HepG2 (cell line): Measurements from ENCODE around the gene SLC26A9. TPM values are rescaled to one million over a fixed set of nuclear protein-coding genes. Genes with fewer than 3 reads are reported as not detected.
A peak's percentile ranks its signal among the peaks of the same experiment; 100 is the strongest.

Experiments used
- ATAC-seq: fragments of 200-7000 bp; cut with Tn5 transposase; 3 replicates; pipeline ENCODE4 v1.9.1; 2020; ENCODE audit warnings: mild to moderate bottlenecking, moderate library complexity
- BruUV-seq: library from RNA; stranded (reverse); fragments of 400-500 nt; replicated peaks from 2 replicates; lab custom pipeline; 2021; lab: Mats Ljungman, UMichigan
- CTCF ChIA-PET: fragments of 300-600 bp; formaldehyde crosslinking; extraction: SDS; loops from one replicate; lab custom pipeline; 2021; ENCODE audit warnings: low total read pairs, inconsistent platforms, low intra/inter-chr PET ratio; lab: Yijun Ruan, JAX
- POLR2A ChIA-PET: fragments of 350-600 bp; sonication (Branson Sonifier 250); formaldehyde crosslinking; loops from one replicate; lab custom pipeline; 2020; ENCODE audit warnings: antibody characterized with exemption, inconsistent platforms; lab: Yijun Ruan, JAX
- DNase-seq: peaks from one replicate; pipeline ENCODE4 v3.0.0-alpha.2; 2015; ENCODE audit warnings: low spot score
- FAIRE-seq: peaks from 3 replicates; lab custom pipeline; 2011; peaks lifted over from hg19 to GRCh38; lab: Jason Lieb, UNC
- H2AFZ ChIP-seq: one replicate; pipeline ENCODE4 v1.6.1; 2011; ENCODE audit warnings: low read length, inconsistent platforms
- H3K27ac ChIP-seq: fragments of 300-600 bp; 3 replicates; pipeline ENCODE4 v1.8.0; 2011; ENCODE audit warnings: mixed run types, mild to moderate bottlenecking, mixed read lengths, low read length, inconsistent platforms; ENCODE audit not compliant: insufficient read depth; ENCODE audit errors: extremely low read length
- H3K27me3 ChIP-seq, 2 experiments: fragments of 200-600 bp in 1 of 2; 2 replicates in 1 of 2; 3 replicates in 1 of 2; pipeline versions ENCODE4 v1.6.0 to v1.8.0; 2011; ENCODE audit warnings: low read length in 2 of 2, mild to moderate bottlenecking in 2 of 2, moderate library complexity in 2 of 2, inconsistent platforms in 1 of 2; ENCODE audit not compliant: insufficient read depth in 2 of 2, control insufficient read depth in 1 of 2
- H3K36me3 ChIP-seq, 2 experiments: fragments of 200-600 bp in 1 of 2; replicated peaks in 1 of 2; 2 replicates in 1 of 2; 3 replicates in 1 of 2; pipeline versions ENCODE4 v1.5.1 to v1.8.0; 2011; ENCODE audit warnings: low read length in 2 of 2, inconsistent platforms in 1 of 2; ENCODE audit not compliant: insufficient read depth in 2 of 2, control insufficient read depth in 1 of 2
- H3K4me1 ChIP-seq: 2 replicates; pipeline ENCODE4 v1.5.1; 2012; ENCODE audit warnings: low read length, inconsistent platforms; ENCODE audit not compliant: insufficient read depth
- H3K4me2 ChIP-seq: 2 replicates; pipeline ENCODE4 v1.6.0; 2011; ENCODE audit warnings: low read depth, low read length, inconsistent platforms
- H3K4me3 ChIP-seq, 3 experiments: fragments of 200-600 bp in 1 of 3; sonication (generic), shearing (Covaris generic) in 1 of 3; replicated peaks in 1 of 3; 2 replicates each; pipeline ENCODE4 v1.5.1; 2011 to 2016; ENCODE audit warnings: low read length in 3 of 3, inconsistent platforms in 2 of 3, low read depth in 2 of 3, mild to moderate bottlenecking in 2 of 3, control low read depth in 1 of 3, mixed read lengths in 1 of 3; ENCODE audit not compliant: insufficient read depth in 1 of 3
- H3K79me2 ChIP-seq: one replicate; pipeline ENCODE4 v1.6.1; 2011; ENCODE audit warnings: low read length, inconsistent platforms; ENCODE audit not compliant: insufficient read depth
- H3K9ac ChIP-seq: 2 replicates; pipeline ENCODE4 v1.6.0; 2011; ENCODE audit warnings: mild to moderate bottlenecking, low read depth, low read length, inconsistent platforms; ENCODE audit not compliant: insufficient read depth
- H3K9me3 ChIP-seq: 2 replicates; pipeline ENCODE4 v1.5.1; 2012; ENCODE audit warnings: mild to moderate bottlenecking, low read length
- H4K20me1 ChIP-seq: 2 replicates; pipeline ENCODE4 v1.6.0; 2011; ENCODE audit warnings: inconsistent platforms, mild to moderate bottlenecking, low read length, moderate library complexity; ENCODE audit not compliant: insufficient read depth
- HNRNPL ChIP-seq: fragments of 200-400 bp; formaldehyde crosslinking; IDR thresholded peaks from 2 replicates; pipeline ENCODE4 v1.6.1; 2017; ENCODE audit warnings: mild to moderate bottlenecking, low read depth, low read length
- KAT8 ChIP-seq: IDR thresholded peaks from 2 replicates; pipeline ENCODE4 v1.6.1; 2016; ENCODE audit warnings: missing genetic modification reagents, missing compliant biosample characterization
- WGBS: methylation state at CpG from one replicate; pipeline ENCODE4 v1.1.6; 2017; ENCODE audit warnings: low lambda C conversion rate; 5-methylcytosine and 5-hydroxymethylcytosine counted together
- in situ Hi-C: cut with HindIII; loops from 2 replicates; pipeline ENCODE4 v1.10.0; 2017; ENCODE audit warnings: low pct_unique_long_range_greater_than_20kb; ENCODE audit not compliant: extremely low pct_ligation_motif_present
- intact Hi-C: fragments of 100-400 bp; cut with micrococcal nuclease; formaldehyde crosslinking; loops from one replicate; pipeline ENCODE4 v1.10.0; 2022; ENCODE audit not compliant: unreplicated experiment
- polyA plus RNA-seq, 8 experiments: library from polyadenylated mRNA; depleted of rRNA in 3 of 8; stranded (reverse) in 7 of 8; unstranded in 1 of 8; fragments of >200 nt; fragmentation: Illumina TruSeq in 4 of 8; extraction: Trizol in 4 of 8; gene quantifications; 2 replicates each; pipeline versions ENCODE4 v1.2.1 to v1.2.3, GENCODE V29; 2011 to 2016; ENCODE audit warnings: low read depth in 4 of 8, missing spikeins in 1 of 8, mixed read lengths in 1 of 8; ENCODE audit not compliant: insufficient read depth in 1 of 8
- total RNA-seq, 5 experiments: library from RNA; depleted of rRNA; stranded (reverse); fragments of >200 nt; fragmentation: Illumina TruSeq; extraction: Trizol; gene quantifications; 2 replicates each; pipeline ENCODE4 v1.2.3, GENCODE V29; 2016; ENCODE audit warnings: low read depth in 1 of 5
- TF ChIP-seq, protein P1 (sequence below): sonication (generic); formaldehyde crosslinking; IDR thresholded peaks from 2 replicates; pipeline ENCODE4 v1.9.0; 2021; ENCODE audit warnings: mild to moderate bottlenecking, missing genetic modification reagents

SLC26A9 gene
- total and polyA plus RNA-seq, 2 of the 13 experiments (the other 11 are each of a cell fraction or from before 2014, with no cell fraction given) = 0.11 to 0.15 TPM

DNA sequence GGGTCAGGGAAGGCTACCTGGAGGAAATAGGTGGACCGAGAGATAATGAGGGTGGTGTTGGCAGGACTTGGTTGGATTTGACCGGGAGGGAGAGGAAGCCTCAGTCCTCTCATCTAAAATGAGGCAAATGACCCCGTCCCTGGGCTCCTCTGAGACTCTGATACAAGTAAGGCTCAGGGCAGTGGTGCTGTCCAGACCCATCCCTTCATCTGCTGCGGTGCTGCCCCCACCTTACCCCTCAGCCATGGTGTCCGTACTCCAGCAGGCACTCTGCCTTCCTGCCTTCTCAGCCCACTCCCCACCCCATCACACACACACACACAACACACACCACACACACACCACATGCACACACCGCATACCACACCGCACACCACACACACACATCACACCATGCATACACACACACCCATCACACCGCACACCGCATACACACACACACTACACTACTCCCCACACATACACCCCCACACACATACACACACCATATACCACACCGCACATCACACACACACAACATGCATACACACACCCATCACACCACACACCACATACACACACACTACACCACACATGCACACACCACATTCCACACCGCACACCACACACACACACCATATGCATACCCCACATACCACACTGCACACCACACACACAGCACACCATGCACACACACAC lies 29.4 kb upstream of the SLC26A9 start:
- H3K4me3 ChIP-seq = no peak overlapping the region
- intact Hi-C loops = no loop called here
- no peak for DNase-seq
- ChIA-PET CTCF (no interaction called here), POLR2A (no interaction called here)
- H3K27ac ChIP-seq = no peak overlapping the region
- ATAC-seq = peak; percentile 47
- in situ Hi-C loops = no loop called here
- no peaks in the 10 kb centered on the region for H3K9me3 ChIP-seq
- H3K27me3 ChIP-seq = peaks cover 1 to 7% of the 10 kb centered on the region in 2 experiments; a peak in 2 of 5 replicates
- BruUV-seq = no TSS peak
- H3K4me2 ChIP-seq = no peak overlapping the region
- no peaks in the 10 kb centered on the region for H4K20me1 ChIP-seq
- 76% methylated on average over 7 of the region's 11 CpGs for WGBS
- no peak overlapping the region for H3K9ac ChIP-seq
- FAIRE-seq = no peak
- H3K79me2 ChIP-seq = no peaks in the 10 kb centered on the region
- TF ChIP-seq, protein P1, sequence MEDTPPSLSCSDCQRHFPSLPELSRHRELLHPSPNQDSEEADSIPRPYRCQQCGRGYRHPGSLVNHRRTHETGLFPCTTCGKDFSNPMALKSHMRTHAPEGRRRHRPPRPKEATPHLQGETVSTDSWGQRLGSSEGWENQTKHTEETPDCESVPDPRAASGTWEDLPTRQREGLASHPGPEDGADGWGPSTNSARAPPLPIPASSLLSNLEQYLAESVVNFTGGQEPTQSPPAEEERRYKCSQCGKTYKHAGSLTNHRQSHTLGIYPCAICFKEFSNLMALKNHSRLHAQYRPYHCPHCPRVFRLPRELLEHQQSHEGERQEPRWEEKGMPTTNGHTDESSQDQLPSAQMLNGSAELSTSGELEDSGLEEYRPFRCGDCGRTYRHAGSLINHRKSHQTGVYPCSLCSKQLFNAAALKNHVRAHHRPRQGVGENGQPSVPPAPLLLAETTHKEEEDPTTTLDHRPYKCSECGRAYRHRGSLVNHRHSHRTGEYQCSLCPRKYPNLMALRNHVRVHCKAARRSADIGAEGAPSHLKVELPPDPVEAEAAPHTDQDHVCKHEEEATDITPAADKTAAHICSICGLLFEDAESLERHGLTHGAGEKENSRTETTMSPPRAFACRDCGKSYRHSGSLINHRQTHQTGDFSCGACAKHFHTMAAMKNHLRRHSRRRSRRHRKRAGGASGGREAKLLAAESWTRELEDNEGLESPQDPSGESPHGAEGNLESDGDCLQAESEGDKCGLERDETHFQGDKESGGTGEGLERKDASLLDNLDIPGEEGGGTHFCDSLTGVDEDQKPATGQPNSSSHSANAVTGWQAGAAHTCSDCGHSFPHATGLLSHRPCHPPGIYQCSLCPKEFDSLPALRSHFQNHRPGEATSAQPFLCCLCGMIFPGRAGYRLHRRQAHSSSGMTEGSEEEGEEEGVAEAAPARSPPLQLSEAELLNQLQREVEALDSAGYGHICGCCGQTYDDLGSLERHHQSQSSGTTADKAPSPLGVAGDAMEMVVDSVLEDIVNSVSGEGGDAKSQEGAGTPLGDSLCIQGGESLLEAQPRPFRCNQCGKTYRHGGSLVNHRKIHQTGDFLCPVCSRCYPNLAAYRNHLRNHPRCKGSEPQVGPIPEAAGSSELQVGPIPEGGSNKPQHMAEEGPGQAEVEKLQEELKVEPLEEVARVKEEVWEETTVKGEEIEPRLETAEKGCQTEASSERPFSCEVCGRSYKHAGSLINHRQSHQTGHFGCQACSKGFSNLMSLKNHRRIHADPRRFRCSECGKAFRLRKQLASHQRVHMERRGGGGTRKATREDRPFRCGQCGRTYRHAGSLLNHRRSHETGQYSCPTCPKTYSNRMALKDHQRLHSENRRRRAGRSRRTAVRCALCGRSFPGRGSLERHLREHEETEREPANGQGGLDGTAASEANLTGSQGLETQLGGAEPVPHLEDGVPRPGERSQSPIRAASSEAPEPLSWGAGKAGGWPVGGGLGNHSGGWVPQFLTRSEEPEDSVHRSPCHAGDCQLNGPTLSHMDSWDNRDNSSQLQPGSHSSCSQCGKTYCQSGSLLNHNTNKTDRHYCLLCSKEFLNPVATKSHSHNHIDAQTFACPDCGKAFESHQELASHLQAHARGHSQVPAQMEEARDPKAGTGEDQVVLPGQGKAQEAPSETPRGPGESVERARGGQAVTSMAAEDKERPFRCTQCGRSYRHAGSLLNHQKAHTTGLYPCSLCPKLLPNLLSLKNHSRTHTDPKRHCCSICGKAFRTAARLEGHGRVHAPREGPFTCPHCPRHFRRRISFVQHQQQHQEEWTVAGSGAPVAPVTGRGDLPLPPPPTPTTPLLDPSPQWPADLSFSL (CRISPR knock-in tag) = peak; percentile 84; the same call in 1 of the 2 replicates
- TF ChIP-seq KAT8 (CRISPR knock-in tag) = no peak
- TF ChIP-seq HNRNPL = 0 out of 2 replicates have a peak, but pooled peaks have one; percentile 18
- no peak overlapping the region for H2AFZ ChIP-seq
- H3K4me1 ChIP-seq = peaks cover 13% of the 10 kb centered on the region
- H3K36me3 ChIP-seq = no peaks in the 10 kb centered on the region; a peak in 1 of 5 replicates
